HCT116 (cell line): ENCODE measurements around the gene UPF1. TPM values are rescaled to one million over a fixed set of nuclear protein-coding genes. Genes with fewer than 3 reads are reported as not detected.

ENCODE experiments used
- ATAC-seq: fragments of 200-7000 bp; cut with Tn5 transposase; 2 replicates; pipeline ENCODE4 v1.9.1; 2020; ENCODE audit warnings: mild to moderate bottlenecking, moderate library complexity
- BruUV-seq: library from RNA; stranded (reverse); fragments of 400-500 nt; replicated peaks from 2 replicates; lab custom pipeline; 2021; lab: Mats Ljungman, UMichigan
- CTCF ChIA-PET: fragments of 300-600 bp; sonication (Branson Sonifier 250); formaldehyde crosslinking; loops from one replicate; lab custom pipeline; 2021; ENCODE audit warnings: antibody characterized with exemption; lab: Charles Lee
- POLR2A ChIA-PET: fragments of 300-600, 350-600 bp; sonication (Branson Sonifier 250); formaldehyde crosslinking; loops from one replicate; lab custom pipeline; 2021; ENCODE audit warnings: antibody characterized with exemption; lab: Charles Lee
- RAD21 ChIA-PET, 2 experiments: fragments of 300-600 bp; sonication (Branson Sonifier 250); formaldehyde crosslinking; loops; one replicate each; lab custom pipeline; 2023; ENCODE audit warnings: low total read pairs in 2 of 2; ENCODE audit not compliant: uncharacterized antibody in 2 of 2, unreplicated experiment in 2 of 2, low non-redundant PET in 1 of 2; lab: Charles Lee
- DNase-seq: peaks from one replicate; pipeline ENCODE4 v3.0.0-alpha.2; 2010; ENCODE audit warnings: low read depth, low spot score
- H2AFZ ChIP-seq: fragments of 200-600 bp; shearing (Covaris generic), sonication (generic); 2 replicates; pipeline ENCODE4 v1.6.1; 2017; ENCODE audit warnings: low read depth, mixed run types, mixed read lengths, antibody characterized with exemption, low read length; ENCODE audit not compliant: poor library complexity, severe bottlenecking
- H3K27ac ChIP-seq: 2 replicates; pipeline ENCODE4 v1.5.1; 2012; ENCODE audit warnings: low read depth, low read length
- H3K27me3 ChIP-seq: fragments of 200-600 bp; sonication (generic); 2 replicates; pipeline ENCODE4 v1.6.1; 2016; ENCODE audit warnings: mixed run types, low read length, mixed read lengths; ENCODE audit not compliant: insufficient read depth
- H3K36me3 ChIP-seq, 2 experiments: fragments of 200-500 bp in 1 of 2; fragments of 200-600 bp in 1 of 2; sonication (Bioruptor generic) in 1 of 2; sonication (generic) in 1 of 2; 2 replicates each; pipeline versions ENCODE4 v1.5.1 to v1.6.1; 2014 to 2016; ENCODE audit warnings: low read length in 2 of 2, inconsistent platforms in 1 of 2, mixed read lengths in 1 of 2, mixed run types in 1 of 2; ENCODE audit not compliant: insufficient read depth in 2 of 2, control insufficient read depth in 1 of 2
- H3K4me1 ChIP-seq, 2 experiments: fragments of 200-600 bp in 1 of 2; sonication (generic) in 1 of 2; 2 replicates each; pipeline versions ENCODE4 v1.5.1 to v1.6.1; 2012 to 2017; ENCODE audit warnings: low read length in 2 of 2, inconsistent platforms in 1 of 2, mild to moderate bottlenecking in 1 of 2, mixed read lengths in 1 of 2, mixed run types in 1 of 2, moderate library complexity in 1 of 2; ENCODE audit not compliant: insufficient read depth in 2 of 2, control insufficient read depth in 1 of 2
- H3K4me2 ChIP-seq: fragments of 200-600 bp; sonication (generic); 2 replicates; pipeline ENCODE4 v1.6.1; 2017; ENCODE audit warnings: mixed run types, low read length, mixed read lengths
- H3K4me3 ChIP-seq, 2 experiments: fragments of 200-600 bp in 1 of 2; sonication (generic) in 1 of 2; replicated peaks in 1 of 2; 2 replicates each; pipeline ENCODE4 v1.5.1; 2011 to 2016; ENCODE audit warnings: low read length in 2 of 2, control low read depth in 1 of 2, low read depth in 1 of 2, mild to moderate bottlenecking in 1 of 2, mixed read lengths in 1 of 2, mixed run types in 1 of 2
- H3K79me2 ChIP-seq: fragments of 200-600 bp; sonication (generic); 2 replicates; pipeline ENCODE4 v1.6.1; 2017; ENCODE audit warnings: mild to moderate bottlenecking, mixed run types, low read length, moderate library complexity, mixed read lengths; ENCODE audit not compliant: insufficient read depth
- H3K9ac ChIP-seq: fragments of 200-600 bp; sonication (generic); 2 replicates; pipeline ENCODE4 v1.6.1; 2016; ENCODE audit warnings: low read length, mixed read lengths
- H3K9me2 ChIP-seq: fragments of 200-600 bp; sonication (generic), shearing (Covaris generic); 2 replicates; pipeline ENCODE4 v1.6.1; 2017; ENCODE audit warnings: mixed run types, mild to moderate bottlenecking, moderate library complexity; ENCODE audit not compliant: insufficient read depth
- H3K9me3 ChIP-seq, 2 experiments: fragments of 200-500 bp in 1 of 2; fragments of 200-600 bp in 1 of 2; sonication (Bioruptor generic) in 1 of 2; sonication (generic) in 1 of 2; 2 replicates each; pipeline ENCODE4 v1.6.1; 2014 to 2017; ENCODE audit warnings: low read length in 2 of 2, mixed read lengths in 2 of 2, inconsistent platforms in 1 of 2, low read depth in 1 of 2, mild to moderate bottlenecking in 1 of 2, mixed run types in 1 of 2, moderate library complexity in 1 of 2; ENCODE audit not compliant: control insufficient read depth in 1 of 2, insufficient read depth in 1 of 2
- H4K20me1 ChIP-seq: fragments of 200-600 bp; sonication (generic), shearing (Covaris generic); 2 replicates; pipeline ENCODE4 v1.6.1; 2017; ENCODE audit warnings: mixed run types, mild to moderate bottlenecking, moderate library complexity; ENCODE audit not compliant: insufficient read depth
- CEBPB ChIP-seq: IDR thresholded peaks from 2 replicates; pipeline ENCODE4 v1.6.1; 2012; ENCODE audit warnings: low read depth
- CTCF ChIP-seq, 3 experiments: fragments of 200-600 bp in 1 of 3; sonication (generic) in 1 of 3; IDR thresholded peaks in 2 of 3; conservative IDR thresholded peaks in 1 of 3; 2 replicates each; pipeline ENCODE4 v1.5.1; 2012 to 2017; ENCODE audit warnings: low read depth in 2 of 3, low read length in 2 of 3, antibody characterized with exemption in 1 of 3, borderline replicate concordance in 1 of 3, control low read depth in 1 of 3, mild to moderate bottlenecking in 1 of 3, mixed read lengths in 1 of 3, mixed run types in 1 of 3, moderate library complexity in 1 of 3; ENCODE audit not compliant: insufficient read depth in 1 of 3
- EGR1 ChIP-seq: IDR thresholded peaks from 2 replicates; pipeline ENCODE4 v1.6.1; 2012; ENCODE audit warnings: low read depth
- ELF1 ChIP-seq: IDR thresholded peaks from 2 replicates; pipeline ENCODE4 v1.6.1; 2012; ENCODE audit warnings: low read depth, borderline replicate concordance
- EZH2 ChIP-seq: fragments of 200-600 bp; sonication (generic); IDR thresholded peaks from 2 replicates; pipeline ENCODE4 v1.6.1; 2017; ENCODE audit warnings: antibody characterized with exemption, mixed run types
- JUND ChIP-seq: IDR thresholded peaks from 2 replicates; pipeline ENCODE4 v1.6.1; 2012
- RAD21 ChIP-seq: IDR thresholded peaks from 2 replicates; pipeline ENCODE4 v1.6.1; 2012; ENCODE audit warnings: low read depth, mild to moderate bottlenecking
- SIN3A ChIP-seq: IDR thresholded peaks from 2 replicates; pipeline ENCODE4 v1.6.1; 2012; ENCODE audit warnings: low read depth
- TCF7L2 ChIP-seq: IDR thresholded peaks from 2 replicates; pipeline ENCODE4 v1.7.0; 2011; ENCODE audit warnings: borderline replicate concordance, inconsistent platforms; ENCODE audit not compliant: insufficient read depth, insufficient read length; ENCODE audit errors: extremely low read depth
- ZFX ChIP-seq: fragments of 450-650 bp; IDR thresholded peaks from 2 replicates; pipeline ENCODE4 v1.6.1; 2017
- ZNF274 ChIP-seq: fragments of 200-500 bp; sonication (Bioruptor generic); IDR thresholded peaks from 2 replicates; pipeline ENCODE4 v1.6.1; 2014; ENCODE audit warnings: mild to moderate bottlenecking, low read depth, low read length, inconsistent platforms
- intact Hi-C: fragments of 100-400 bp; cut with micrococcal nuclease; formaldehyde crosslinking; loops from 2 replicates; pipeline ENCODE4 v1.10.0; 2022
- total RNA-seq: library from RNA; stranded (reverse); gene quantifications from one replicate; pipeline ENCODE4 v1.2.1, GENCODE V29; 2021; ENCODE audit not compliant: unreplicated experiment

UPF1 gene
- total RNA-seq, 1 experiment from 2014 or later, result 78.5 TPM

GRCh38 chr19:18804643-18805042, 27.1 kb upstream of the UPF1 start:
- POLR2A ChIA-PET, result no interaction called here
- H3K4me1 ChIP-seq, result no peaks in the 10 kb centered on the region
- BruUV-seq, result no TSS peak

More at GRCh38 chr19:18804643-18805042, 27.1 kb upstream of the UPF1 start:
- TF ChIP-seq JUND (no peak), SIN3A (no peak), CTCF (IDR thresholded peaks at IDR 0.05 in 2 of 3, conservative IDR thresholded peaks at IDR 0.05 in 1 of 3; ENCODE audit: borderline replicate concordance in 1 of 3, insufficient read depth in 1 of 3, low read depth in 2 of 3, low read length in 2 of 3) (no peak), EZH2 (no peak), RAD21 (no peak), TCF7L2 (no peak), EGR1 (no peak), ZNF274 (no peak), ZFX (no peak), CEBPB (no peak), ELF1 (no peak)
- Histone ChIP-seq H3K9me2 (no peaks in the 10 kb centered on the region), H3K4me3 (no peak overlapping the region), H3K4me2 (no peak overlapping the region), H3K9ac (no peak overlapping the region), H4K20me1 (no peaks in the 10 kb centered on the region), H3K27me3 (no peaks in the 10 kb centered on the region), H3K79me2 (no peaks in the 10 kb centered on the region), H3K36me3 (no peaks in the 10 kb centered on the region), H3K9me3 (no peaks in the 10 kb centered on the region), H2AFZ (no peak overlapping the region), H3K27ac (no peak overlapping the region)
- ATAC-seq (no peak), DNase-seq (no peak)
- CTCF ChIA-PET, result no interaction called here
- RAD21 ChIA-PET, result no interaction called here
- intact Hi-C loops, result no loop called here
